ENCODE measurements around the gene INMT.

The INMT gene

DNA sequence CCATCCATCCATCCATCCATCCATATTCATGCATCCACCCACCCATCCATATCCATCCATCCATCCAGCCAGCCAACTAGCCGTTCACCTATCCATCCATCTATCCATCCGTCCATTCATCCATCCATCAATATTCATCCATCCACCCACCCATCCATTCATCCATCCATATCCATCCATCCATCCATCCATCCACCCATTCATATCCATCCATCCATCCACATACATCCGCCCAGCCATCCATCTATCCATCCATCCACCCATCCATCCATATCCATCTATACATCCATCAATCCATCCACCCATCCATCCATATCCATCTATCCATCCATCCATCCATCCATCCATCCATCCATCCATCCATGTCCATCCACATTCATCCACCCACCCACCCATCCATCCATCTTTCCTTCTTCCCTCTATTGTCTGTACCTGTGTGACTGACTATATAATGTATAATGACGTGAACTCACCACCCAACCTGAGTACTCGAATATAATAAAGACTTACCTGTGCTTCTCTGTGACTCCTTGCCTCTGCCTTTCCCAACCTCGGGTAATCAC, 2.5 kb downstream of the INMT start:
- no peak for DNase-seq

GRCh38 chr7:30755384-30756154, 3.6 kb downstream of the INMT start:
- no peak for DNase-seq

DNA sequence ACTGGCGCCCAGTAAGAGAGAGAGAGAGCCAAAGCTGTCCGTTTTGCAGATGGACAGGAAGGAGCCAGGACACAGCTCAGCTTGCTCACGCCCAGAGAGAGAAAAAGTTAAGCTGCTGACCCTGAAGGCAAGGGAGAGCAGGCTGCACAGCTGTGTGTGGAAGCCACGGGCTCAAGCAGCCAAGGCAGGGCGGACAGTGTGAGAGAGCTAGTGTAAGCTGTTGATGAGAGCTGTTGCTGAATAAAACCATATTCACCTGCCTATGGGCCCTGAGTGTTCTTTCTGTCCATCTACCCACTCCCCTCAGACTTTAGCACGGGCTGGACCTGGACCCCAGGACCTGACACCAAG, 5.4 kb downstream of the INMT start:
- no peak for DNase-seq

DNA sequence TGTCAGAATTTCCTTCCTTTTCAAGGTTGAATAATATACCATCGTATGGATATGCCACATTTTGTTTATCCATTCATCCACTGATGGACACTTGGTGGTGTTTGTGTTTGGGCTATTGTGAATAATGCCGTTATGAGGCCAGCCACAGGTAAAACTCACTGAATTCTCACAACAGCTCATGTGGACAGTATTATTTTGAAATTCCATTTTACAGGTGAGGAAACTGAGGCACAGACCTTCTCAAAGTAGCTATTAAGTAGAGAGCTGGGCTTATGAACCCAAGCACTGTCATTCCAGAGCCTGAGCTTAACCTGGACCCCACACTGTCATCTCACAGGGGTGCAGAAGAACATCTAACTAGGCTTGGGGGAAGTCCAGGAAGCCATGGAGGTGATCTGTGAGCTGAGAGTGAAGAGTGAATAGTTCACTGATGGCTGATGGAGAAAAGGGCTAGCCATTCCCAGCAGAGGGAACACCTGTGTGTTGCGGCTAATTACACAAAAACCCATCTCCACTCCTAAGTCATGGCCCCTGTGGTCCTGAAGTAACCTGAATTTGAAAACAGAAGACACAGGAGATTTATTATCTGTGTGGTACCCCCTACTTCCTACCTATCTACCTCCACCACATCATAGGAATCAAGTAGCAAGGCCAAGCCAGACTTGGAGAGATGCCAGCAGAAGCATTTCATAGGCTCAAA, 8.7 kb downstream of the INMT start:
- DNase-seq, result no peak

DNA sequence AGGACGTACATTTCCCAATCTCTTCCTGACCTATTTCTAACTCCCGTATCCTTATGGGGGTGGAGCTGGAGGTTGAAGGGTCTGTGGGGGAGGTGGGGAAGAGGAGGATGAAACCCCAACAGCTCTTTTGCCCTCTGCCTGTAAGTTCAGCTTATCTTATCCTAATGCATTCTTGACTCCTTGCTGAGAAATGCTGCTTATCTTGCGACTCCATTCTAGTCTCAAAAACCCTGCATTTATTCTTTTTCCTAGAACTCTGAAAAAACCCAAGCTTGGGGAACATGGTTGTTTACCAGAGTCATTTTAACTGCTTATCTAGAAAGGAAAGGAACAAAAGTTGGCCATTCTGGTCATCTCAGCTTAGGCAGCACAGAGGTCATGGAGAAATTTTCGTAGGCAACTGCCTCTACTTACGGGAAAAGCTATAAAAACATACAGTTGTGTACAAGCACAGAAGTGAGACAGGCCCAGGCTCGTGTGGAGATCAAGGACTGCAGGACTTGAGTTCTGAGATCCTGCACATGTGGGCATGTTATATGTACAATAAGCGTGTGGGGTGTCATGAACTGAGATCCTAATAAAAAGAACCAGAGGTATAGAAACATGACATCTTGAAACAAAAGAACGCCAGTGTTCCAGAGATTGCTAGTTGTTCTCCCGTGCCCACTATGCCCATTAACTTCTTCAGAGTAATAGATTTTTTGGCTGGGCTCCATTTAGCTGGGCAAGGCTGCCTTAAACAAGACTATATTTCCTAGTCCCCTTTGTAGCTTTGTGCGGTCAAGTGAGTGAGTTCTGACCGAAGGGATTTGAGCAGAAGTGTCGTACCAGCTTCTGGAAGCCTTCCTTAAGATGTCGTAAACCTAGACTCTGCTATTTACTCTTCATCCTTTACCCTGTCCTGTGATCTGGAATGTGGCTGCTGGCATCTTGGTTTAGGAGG, 9.6 kb downstream of the INMT start:
- no peak for DNase-seq

GRCh38 chr7:30764030-30764975, 12.4 kb downstream of the INMT start:
- DNase-seq, result no peak

DNA sequence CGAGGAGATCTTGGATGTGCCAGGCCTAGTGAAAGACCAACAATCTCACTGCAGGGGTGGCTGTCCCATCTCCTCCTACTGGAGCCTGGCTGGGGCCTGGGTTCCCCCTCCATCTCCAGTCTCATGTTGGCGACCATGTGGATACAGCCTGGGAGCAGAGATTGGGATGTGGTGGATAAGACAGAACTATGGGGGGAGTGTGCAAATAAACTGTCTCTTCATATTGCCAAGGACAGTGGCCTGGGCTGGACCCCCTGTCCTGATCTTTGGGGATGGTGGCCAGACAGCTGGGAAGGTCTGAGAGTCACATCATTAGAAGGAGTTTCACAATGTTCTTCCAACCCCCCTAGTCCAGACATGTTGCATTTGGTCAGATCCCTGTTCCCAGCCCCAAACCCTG, 13.5 kb downstream of the INMT start:
- DNase-seq, result no peak

DNA sequence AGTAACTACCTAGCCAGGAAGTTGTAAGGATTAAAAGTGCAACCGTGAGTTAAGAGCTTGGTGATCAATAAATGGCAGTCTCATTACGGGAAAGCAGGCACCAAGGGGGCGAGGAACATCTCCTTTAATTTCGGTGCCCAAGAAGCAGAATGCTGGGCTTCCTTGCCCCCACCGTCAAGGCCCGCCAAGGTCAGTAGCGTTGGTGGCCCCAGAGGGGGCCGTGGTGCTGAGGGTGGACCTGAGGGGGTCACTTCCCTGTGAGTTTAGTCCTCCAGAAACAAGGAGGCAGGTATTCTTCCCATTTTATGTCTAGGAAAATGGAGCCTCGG, 18.9 kb downstream of the INMT start:
- no peak for DNase-seq

DNA sequence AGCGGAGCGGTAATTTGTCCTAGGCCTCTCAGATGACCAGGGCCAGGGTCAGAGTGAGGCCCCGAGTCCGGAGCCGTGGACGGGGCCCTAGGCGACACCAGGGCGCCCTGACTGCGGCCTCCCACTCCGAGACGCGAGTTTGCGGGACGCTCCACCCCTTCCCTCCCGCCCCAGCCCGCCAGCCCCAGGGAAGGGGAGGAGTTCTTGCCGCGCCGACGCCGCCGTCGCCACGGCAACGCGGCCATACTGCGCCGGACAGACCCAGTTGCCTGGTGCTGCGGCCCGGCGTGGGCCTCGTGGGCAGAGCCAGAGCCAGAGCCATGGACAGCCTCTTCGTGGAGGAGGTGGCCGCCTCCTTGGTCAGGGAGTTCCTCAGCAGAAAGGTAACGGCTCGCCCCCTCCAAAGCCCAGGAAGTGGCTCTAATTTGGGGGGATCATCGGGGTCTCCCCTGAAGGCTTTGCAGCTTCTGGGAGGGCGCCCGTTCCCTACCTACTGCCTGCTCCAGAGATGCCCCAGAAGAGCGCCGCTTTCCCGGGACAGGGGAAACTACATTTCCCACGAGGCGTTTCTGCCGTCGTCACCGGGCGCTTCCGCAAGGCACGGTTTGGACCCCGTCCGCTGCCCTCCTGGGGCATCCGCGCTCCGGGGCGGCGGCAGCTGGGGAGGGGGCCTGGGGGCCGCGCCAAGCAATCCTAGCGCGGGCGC, 19.4 kb downstream of the INMT start, which contains the start of gene MINDY4:
Gene MINDY4, plus strand, starts transcription at position 244 of the 706 bp plus-strand sequence. Its CDS starts 77 bp downstream, at position 321.
- peak; percentile 64 for DNase-seq

DNA sequence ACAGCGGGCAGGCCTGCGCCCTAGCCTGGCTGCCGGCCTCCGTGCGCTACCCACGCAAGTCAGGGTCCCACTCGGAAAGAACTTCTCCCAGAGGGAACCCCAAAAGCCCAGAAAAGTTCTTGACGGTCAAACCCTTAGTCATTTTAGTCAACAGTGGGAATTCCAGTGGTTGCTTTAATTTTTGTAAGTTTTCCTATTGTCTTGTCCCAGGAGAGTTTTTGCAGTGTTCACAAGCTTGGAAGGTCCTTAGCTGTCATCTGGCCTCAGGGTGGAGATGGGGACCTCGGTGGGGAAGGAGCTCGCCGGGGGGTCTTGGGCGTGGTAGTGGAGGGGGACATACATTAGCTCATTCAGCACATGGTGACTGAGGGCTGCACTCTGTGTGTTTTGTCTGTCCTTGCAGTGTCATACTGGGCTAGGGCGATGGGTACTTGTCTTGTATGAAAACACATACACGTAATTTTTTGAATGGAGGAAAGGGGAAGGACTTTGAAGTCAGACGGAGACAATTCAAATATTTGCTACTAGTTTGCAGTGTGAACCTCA, 20.0 kb downstream of the INMT start:
- no peak for DNase-seq

DNA sequence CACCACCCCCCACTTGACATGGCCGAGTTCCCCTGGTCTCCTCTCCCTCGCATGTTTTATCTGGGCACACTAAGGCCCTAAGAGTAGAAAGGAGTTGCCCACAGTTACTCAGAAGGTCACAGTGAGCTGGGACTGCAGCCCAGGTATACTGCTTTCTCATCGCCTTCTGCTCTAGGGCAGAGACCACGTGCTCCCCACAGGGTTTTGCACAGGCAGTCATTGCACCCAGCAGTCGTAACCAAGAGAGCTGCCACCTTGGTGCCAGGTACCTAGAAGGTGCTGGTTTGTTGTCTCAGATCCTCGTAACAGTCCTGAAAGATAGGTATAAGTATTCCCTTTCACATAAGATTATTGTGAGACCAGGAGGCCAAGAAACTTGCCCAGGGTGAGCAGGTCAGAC, 21.0 kb downstream of the INMT start:
- no peak for DNase-seq

DNA sequence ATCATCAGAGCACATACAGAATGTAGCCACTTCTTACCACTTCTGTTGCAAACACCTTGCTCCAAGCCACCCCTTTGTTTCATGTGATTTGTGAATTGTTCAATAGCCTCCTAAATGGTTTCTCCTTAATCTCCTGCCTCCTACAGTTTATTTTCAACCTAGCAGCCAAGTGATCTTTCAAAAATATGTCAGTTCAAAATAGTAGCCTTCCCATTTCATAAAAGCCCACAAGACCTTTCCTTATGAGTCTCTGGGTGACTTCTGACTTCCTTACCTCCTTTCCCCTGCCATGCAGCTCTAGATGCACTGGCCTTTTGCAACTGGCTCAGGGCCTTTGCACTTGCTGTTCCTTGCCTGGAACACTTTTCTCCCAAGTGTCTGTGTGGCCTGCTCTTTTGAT, 24.1 kb downstream of the INMT start:
- DNase-seq, result no peak

DNA sequence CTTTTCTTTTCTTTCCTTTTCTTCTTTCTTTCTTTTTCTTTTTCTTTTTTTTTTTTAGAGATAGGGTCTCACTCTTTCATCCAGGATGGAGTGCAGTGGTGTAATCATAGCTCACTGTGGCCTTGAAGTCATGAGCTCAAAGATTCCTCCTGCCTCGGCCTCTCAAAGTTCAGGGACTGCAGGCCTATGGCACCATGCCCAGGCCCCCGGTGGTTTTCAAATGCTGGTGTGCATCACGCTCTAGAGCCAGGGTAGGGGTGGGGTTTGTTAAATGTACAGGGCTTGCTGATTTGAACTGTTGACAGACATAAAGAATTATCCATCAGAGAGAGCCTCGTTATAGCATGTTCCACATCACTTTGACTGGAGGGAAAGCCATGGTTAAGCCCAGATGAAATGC, 25.0 kb downstream of the INMT start:
- no peak for DNase-seq

DNA sequence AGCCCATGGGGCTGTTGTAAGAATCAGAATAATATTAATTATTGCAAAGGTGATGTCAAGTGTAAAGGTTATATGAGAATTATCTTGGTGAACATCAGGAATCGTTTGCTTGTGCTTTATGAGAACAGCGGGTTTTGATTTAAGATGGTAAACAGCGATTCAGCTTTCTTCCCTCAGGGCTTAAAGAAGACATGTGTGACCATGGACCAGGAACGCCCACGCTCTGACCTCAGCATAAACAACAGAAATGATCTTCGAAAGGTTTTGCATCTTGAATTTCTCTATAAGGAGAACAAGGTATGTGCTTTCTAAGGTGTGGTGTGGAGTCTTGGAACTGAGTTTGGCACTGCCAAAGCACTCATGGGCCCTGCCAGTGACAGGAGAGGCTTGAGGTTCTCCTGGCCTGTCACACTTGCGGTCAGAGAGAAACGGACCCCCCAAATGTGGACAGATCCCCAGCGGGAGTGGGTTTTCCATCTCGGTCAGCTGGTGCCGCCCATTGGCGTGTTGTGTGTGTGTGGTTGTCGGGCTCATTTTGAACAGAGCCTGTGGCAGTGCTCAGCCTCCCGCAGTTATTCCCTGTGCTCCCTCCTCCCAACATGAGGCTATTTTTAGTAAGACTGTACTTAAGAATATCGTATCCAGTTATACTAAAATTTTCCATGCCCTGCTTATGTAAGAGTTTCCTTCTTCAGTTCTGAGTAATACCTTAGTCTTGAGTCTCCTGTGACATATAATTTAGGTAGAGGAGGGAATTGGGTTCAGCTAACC, 26.5 kb downstream of the INMT start:
- DNase-seq, result no peak

GRCh38 chr7:30779574-30779973, 27.6 kb downstream of the INMT start:
- DNase-seq, result no peak

GRCh38 chr7:30780941-30781340, 29.0 kb downstream of the INMT start:
- DNase-seq, result no peak

GRCh38 chr7:30782690-30783089, 30.8 kb downstream of the INMT start:
- no peak for DNase-seq

DNA sequence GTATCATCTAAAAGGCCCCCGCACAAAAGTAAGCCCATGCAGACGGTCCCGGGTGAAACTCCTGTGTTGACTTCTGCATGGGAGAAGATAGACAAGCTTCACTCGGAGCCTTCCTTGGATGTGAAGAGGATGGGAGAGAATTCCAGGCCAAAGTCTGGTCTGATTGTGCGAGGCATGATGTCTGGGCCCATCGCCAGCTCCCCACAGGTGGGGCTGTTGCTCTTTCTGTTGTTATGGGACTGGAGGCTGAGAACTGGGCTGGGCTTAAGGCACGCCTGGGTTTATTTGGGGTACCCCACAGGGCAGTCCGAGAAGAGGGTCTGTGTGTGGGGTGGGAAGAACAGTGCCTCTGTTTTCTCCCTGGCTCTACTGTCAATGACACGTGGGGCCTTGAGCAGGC, 33.9 kb downstream of the INMT start:
- no peak for DNase-seq

GRCh38 chr7:30787486-30787885, 35.6 kb downstream of the INMT start:
- DNase-seq, result peak; percentile 57

GRCh38 chr7:30788640-30789333, 36.9 kb downstream of the INMT start:
- DNase-seq, result no peak
